MM.1S (cell line): ENCODE results near the gene ZC3H12C.

Experiments
- DNase-seq: peaks from one replicate; pipeline ENCODE4 v3.0.0-alpha.2; 2015
- H2AFZ ChIP-seq: fragments of 300-600 bp; sonication (generic); 2 replicates; pipeline ENCODE4 v1.6.0; 2016; ENCODE audit warnings: antibody characterized with exemption, low read length
- H3F3A ChIP-seq: fragments of 300-600 bp; sonication (generic); 2 replicates; pipeline ENCODE4 v1.6.1; 2016; ENCODE audit warnings: mild to moderate bottlenecking, antibody characterized with exemption, low read length, moderate library complexity, mixed read lengths; ENCODE audit not compliant: insufficient read depth
- H3K27ac ChIP-seq: fragments of 300-600 bp; sonication (generic); 2 replicates; pipeline ENCODE4 v1.5.1; 2016; ENCODE audit warnings: mild to moderate bottlenecking, low read length
- H3K27me3 ChIP-seq: fragments of 300-600 bp; sonication (generic); replicated peaks from 2 replicates; pipeline ENCODE4 v1.6.0; 2016; ENCODE audit warnings: low read length; ENCODE audit not compliant: insufficient read depth
- H3K36me3 ChIP-seq: fragments of 300-600 bp; sonication (generic); replicated peaks from 2 replicates; pipeline ENCODE4 v1.6.1; 2016; ENCODE audit warnings: mild to moderate bottlenecking, low read length, mixed read lengths; ENCODE audit not compliant: insufficient read depth
- H3K4me1 ChIP-seq: fragments of 300-600 bp; sonication (generic); 2 replicates; pipeline ENCODE4 v1.6.1; 2016; ENCODE audit warnings: low read length, mixed read lengths
- H3K4me2 ChIP-seq: fragments of 300-600 bp; sonication (generic); 2 replicates; pipeline ENCODE4 v1.6.0; 2016; ENCODE audit warnings: low read depth, low read length
- H3K4me3 ChIP-seq: fragments of 300-600 bp; sonication (generic); 2 replicates; pipeline ENCODE4 v1.5.1; 2016; ENCODE audit warnings: low read length, mixed read lengths
- H3K79me2 ChIP-seq: fragments of 300-600 bp; sonication (generic); 2 replicates; pipeline ENCODE4 v1.6.1; 2016; ENCODE audit warnings: mixed run types, low read length, mixed read lengths
- H3K9ac ChIP-seq: fragments of 300-600 bp; sonication (generic); 2 replicates; pipeline ENCODE4 v1.6.1; 2016; ENCODE audit warnings: low read length, mixed read lengths
- H3K9me2 ChIP-seq: fragments of 300-600 bp; sonication (generic); replicated peaks from 2 replicates; pipeline ENCODE4 v1.6.1; 2016; ENCODE audit warnings: mild to moderate bottlenecking, low read length, mixed read lengths; ENCODE audit not compliant: insufficient read depth
- H3K9me3 ChIP-seq: fragments of 300-600 bp; sonication (generic); replicated peaks from 2 replicates; pipeline ENCODE4 v1.6.1; 2016; ENCODE audit warnings: mild to moderate bottlenecking, low read length, mixed read lengths; ENCODE audit not compliant: insufficient read depth
- H4K20me1 ChIP-seq: fragments of 300-600 bp; sonication (generic); 2 replicates; pipeline ENCODE4 v1.6.1; 2016; ENCODE audit warnings: mild to moderate bottlenecking, low read length, moderate library complexity, mixed read lengths; ENCODE audit not compliant: insufficient read depth
- EZH2 ChIP-seq: fragments of 300-600 bp; sonication (generic); optimal IDR thresholded peaks from 2 replicates; pipeline ENCODE3; 2017; ENCODE audit warnings: low read depth, mild to moderate bottlenecking, antibody characterized with exemption, low read length, mixed read lengths
- EZH2phosphoT487 ChIP-seq: fragments of 300-600 bp; sonication (generic); IDR thresholded peaks from 2 replicates; pipeline ENCODE4 v1.6.1; 2018; ENCODE audit warnings: antibody characterized with exemption, low read length
- TF ChIP-seq, protein P1 (sequence below): fragments of 300-600 bp; sonication (generic); IDR thresholded peaks from 2 replicates; pipeline ENCODE4 v1.5.1; 2016; ENCODE audit warnings: antibody characterized with exemption, low read length, mixed read lengths

Gene ZC3H12C

GRCh38 chr11:110059706-110060463, 33.3 kb upstream of the ZC3H12C start:
- Histone ChIP-seq H3K27ac (no peak overlapping the region), H3F3A (no peaks in the 10 kb centered on the region), H3K36me3 (no peaks in the 10 kb centered on the region), H3K79me2 (no peaks in the 10 kb centered on the region), H2AFZ (no peak overlapping the region), H3K4me3 (no peak overlapping the region), H3K9me2 (no peaks in the 10 kb centered on the region), H3K9ac (no peak overlapping the region), H3K9me3 (no peaks in the 10 kb centered on the region), H3K27me3 (no peaks in the 10 kb centered on the region), H4K20me1 (no peaks in the 10 kb centered on the region), H3K4me2 (no peak overlapping the region), H3K4me1 (no peaks in the 10 kb centered on the region)
- DNase-seq, result no peak
- no peak for TF ChIP-seq EZH2

- Histone ChIP-seq H4K20me1 (no peaks in the 10 kb centered on the region), H3K9me2 (no peaks in the 10 kb centered on the region), H3K4me3 (no peak overlapping the region), H3K36me3 (no peaks in the 10 kb centered on the region), H3K27ac (no peak overlapping the region), H3K4me1 (no peaks in the 10 kb centered on the region), H2AFZ (no peak overlapping the region), H3K9me3 (no peaks in the 10 kb centered on the region), H3K27me3 (no peaks in the 10 kb centered on the region), H3K4me2 (no peak overlapping the region), H3K79me2 (no peaks in the 10 kb centered on the region), H3F3A (no peaks in the 10 kb centered on the region), H3K9ac (no peak overlapping the region)
- no peak for DNase-seq
- TF ChIP-seq EZH2phosphoT487 (no peak), EZH2 (no peak)
- TF ChIP-seq, protein P1, sequence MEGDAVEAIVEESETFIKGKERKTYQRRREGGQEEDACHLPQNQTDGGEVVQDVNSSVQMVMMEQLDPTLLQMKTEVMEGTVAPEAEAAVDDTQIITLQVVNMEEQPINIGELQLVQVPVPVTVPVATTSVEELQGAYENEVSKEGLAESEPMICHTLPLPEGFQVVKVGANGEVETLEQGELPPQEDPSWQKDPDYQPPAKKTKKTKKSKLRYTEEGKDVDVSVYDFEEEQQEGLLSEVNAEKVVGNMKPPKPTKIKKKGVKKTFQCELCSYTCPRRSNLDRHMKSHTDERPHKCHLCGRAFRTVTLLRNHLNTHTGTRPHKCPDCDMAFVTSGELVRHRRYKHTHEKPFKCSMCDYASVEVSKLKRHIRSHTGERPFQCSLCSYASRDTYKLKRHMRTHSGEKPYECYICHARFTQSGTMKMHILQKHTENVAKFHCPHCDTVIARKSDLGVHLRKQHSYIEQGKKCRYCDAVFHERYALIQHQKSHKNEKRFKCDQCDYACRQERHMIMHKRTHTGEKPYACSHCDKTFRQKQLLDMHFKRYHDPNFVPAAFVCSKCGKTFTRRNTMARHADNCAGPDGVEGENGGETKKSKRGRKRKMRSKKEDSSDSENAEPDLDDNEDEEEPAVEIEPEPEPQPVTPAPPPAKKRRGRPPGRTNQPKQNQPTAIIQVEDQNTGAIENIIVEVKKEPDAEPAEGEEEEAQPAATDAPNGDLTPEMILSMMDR, result no peak
These were observed 31.9 kb upstream of the ZC3H12C start for GRCh38 chr11:110061296-110061695.

GRCh38 chr11:110062247-110062646, 30.9 kb upstream of the ZC3H12C start:
- Histone ChIP-seq H3K9me2 (no peaks in the 10 kb centered on the region), H3F3A (no peaks in the 10 kb centered on the region)

More at GRCh38 chr11:110062247-110062646, 30.9 kb upstream of the ZC3H12C start:
- Histone ChIP-seq H3K4me3 (no peak overlapping the region), H3K27ac (no peak overlapping the region), H3K79me2 (no peaks in the 10 kb centered on the region), H3K27me3 (no peaks in the 10 kb centered on the region), H3K9ac (no peak overlapping the region), H3K4me1 (no peaks in the 10 kb centered on the region), H3K36me3 (no peaks in the 10 kb centered on the region), H3K4me2 (no peak overlapping the region), H2AFZ (no peak overlapping the region), H4K20me1 (no peaks in the 10 kb centered on the region), H3K9me3 (no peaks in the 10 kb centered on the region)
- no peak for TF ChIP-seq EZH2
- TF ChIP-seq, protein P1, result no peak
- no peak for TF ChIP-seq EZH2phosphoT487
- DNase-seq, result no peak
